Measurements from ENCODE around the gene MDP1.

Gene MDP1

GRCh38 chr14:24240110-24240918 lies 24.4 kb upstream of the MDP1 start:
- TF ChIP-seq POLR2A (IDR thresholded peaks at IDR 0.05; ENCODE audit: low read length) (no peak), GATA1 (IDR thresholded peaks at IDR 0.05; ENCODE audit: low read depth, low read length) (no peak)
- no peak for DNase-seq

DNA sequence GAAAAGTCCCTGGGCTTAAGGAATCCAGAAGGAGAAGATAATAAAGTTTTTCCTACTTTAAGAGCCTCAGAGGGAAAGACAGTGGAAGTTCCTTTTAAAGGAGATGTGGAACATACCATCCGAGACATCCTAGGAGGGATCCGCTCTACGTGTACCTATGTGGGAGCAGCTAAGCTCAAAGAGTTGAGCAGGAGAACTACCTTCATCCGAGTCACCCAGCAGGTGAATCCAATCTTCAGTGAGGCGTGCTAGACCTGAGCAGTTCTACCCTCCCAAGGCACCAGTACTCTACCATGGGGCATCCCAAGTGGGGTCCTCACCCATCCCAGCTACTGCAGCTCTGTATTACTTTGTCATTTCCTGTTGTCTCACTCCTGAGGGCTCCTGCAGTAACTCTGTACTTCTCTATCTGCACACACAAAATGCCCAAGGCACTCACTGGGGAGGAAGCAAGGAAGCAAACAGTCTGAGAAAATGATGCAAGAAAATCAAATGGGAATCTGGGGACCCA lies 22.7 kb upstream of the MDP1 start:
- no peak for DNase-seq
- TF ChIP-seq GATA1 (IDR thresholded peaks at IDR 0.05; ENCODE audit: low read depth, low read length) (no peak), POLR2A (IDR thresholded peaks at IDR 0.05; ENCODE audit: low read length) (no peak)

GRCh38 chr14:24238123-24238522 lies 22.3 kb upstream of the MDP1 start:
- TF ChIP-seq GATA1 (IDR thresholded peaks at IDR 0.05; ENCODE audit: low read depth, low read length): no peak
- no peak for TF ChIP-seq POLR2A (IDR thresholded peaks at IDR 0.05; ENCODE audit: low read length)
- DNase-seq: no peak

DNA sequence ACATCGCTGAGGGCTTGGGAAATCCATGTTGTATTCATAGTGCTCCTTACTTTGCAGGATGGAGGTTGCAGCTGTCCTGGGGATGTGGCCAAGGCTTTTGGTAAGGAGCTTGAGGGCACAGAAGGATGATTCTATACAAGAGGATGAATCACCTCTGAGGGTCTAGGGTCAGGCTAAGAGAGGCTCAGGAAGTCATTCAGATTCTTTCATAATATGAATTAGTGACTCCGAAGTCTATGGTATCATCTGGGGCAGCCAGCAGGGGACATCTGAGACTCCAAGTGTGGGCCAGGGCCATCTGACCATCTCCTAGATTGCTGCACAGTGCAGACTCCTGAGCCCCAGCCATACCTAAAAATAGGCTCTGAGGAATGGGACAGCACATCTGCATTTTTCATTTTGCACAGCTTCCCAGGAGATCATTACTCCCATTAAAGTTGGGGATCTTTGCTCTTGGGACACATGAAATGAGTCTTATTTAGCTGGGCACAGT lies 21.6 kb upstream of the MDP1 start:
- no peak for DNase-seq

GRCh38 chr14:24236689-24237462 lies 21.0 kb upstream of the MDP1 start:
- no peak for TF ChIP-seq POLR2A (IDR thresholded peaks at IDR 0.05; ENCODE audit: low read length)
- TF ChIP-seq GATA1 (IDR thresholded peaks at IDR 0.05; ENCODE audit: low read depth, low read length): no peak

More for the DNA sequence above, 21.6 kb upstream of the MDP1 start:
- TF ChIP-seq POLR2A (IDR thresholded peaks at IDR 0.05; ENCODE audit: low read length) (no peak), GATA1 (IDR thresholded peaks at IDR 0.05; ENCODE audit: low read depth, low read length) (no peak)

DNA sequence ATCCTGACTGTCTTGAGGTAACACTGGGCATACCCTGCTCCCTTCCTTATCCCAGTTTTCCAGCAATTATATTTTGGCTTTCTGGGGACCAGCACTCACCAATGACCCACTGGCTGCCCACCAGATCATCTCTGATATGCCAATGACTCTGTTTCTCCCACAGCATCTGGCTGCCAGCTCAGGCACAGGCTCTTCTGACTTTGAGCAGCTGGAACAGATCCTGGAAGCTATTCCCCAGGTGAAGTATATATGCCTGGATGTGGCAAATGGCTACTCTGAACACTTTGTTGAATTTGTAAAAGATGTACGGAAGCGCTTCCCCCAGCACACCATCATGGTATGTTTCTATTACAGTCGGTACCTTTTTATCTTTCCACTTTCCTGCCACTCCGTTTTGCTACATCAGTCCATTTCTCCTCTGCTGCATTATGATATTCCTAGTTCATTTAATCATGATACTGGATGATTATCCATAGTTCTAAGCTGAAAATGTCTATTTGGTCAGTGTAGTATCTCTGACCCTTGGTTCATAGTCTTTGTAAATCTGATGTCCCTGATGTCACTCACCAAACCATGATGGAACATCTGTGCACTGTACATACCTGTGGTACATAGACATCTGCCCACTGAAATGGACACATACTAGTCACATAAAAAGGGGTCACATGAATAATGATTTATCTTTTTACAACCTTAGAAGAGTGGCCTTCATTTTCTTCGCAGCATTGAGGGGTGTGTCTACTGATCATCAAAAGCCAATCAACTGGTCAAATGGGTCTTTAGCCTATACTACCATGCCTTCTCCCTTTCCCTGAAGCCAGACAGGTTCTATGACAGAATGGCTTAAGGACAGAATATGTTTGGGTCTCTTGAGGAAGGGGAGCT lies 20.2 kb upstream of the MDP1 start:
- no peak for DNase-seq
- no peak for TF ChIP-seq GATA1 (IDR thresholded peaks at IDR 0.05; ENCODE audit: low read depth, low read length)
- no peak for TF ChIP-seq POLR2A (IDR thresholded peaks at IDR 0.05; ENCODE audit: low read length)

More at GRCh38 chr14:24236689-24237462, 21.0 kb upstream of the MDP1 start:
- no peak for DNase-seq

- peak in 1 of 2 experiments; percentile 19 for DNase-seq
- TF ChIP-seq POLR2A (IDR thresholded peaks at IDR 0.05; ENCODE audit: low read length): peak; percentile 16
- no peak for TF ChIP-seq GATA1 (IDR thresholded peaks at IDR 0.05; ENCODE audit: low read depth, low read length)
Measured at GRCh38 chr14:24234095-24235005, 18.5 kb upstream of the MDP1 start.

- TF ChIP-seq GATA1 (IDR thresholded peaks at IDR 0.05; ENCODE audit: low read depth, low read length) (no peak), POLR2A (IDR thresholded peaks at IDR 0.05; ENCODE audit: low read length) (no peak)
- DNase-seq: peak in 1 of 2 experiments; percentile 35
Measured at GRCh38 chr14:24233538-24233866, 17.6 kb upstream of the MDP1 start.

GRCh38 chr14:24232645-24233537 lies 17.0 kb upstream of the MDP1 start, which contains the start of gene GMPR2:
Gene GMPR2 (plus strand): TSS chr14:24232929. CDS start chr14:24233254, 325 bp downstream.
- TF ChIP-seq GATA1 (IDR thresholded peaks at IDR 0.05; ENCODE audit: low read depth, low read length): no peak
- TF ChIP-seq POLR2A (IDR thresholded peaks at IDR 0.05; ENCODE audit: low read length): peak; percentile 46
- DNase-seq: peak in 1 of 2 experiments; percentile 54

- DNase-seq: peak; percentile 89 to 93
- TF ChIP-seq GATA1 (IDR thresholded peaks at IDR 0.05; ENCODE audit: low read depth, low read length) (no peak), POLR2A (IDR thresholded peaks at IDR 0.05; ENCODE audit: low read length) (peak; percentile 59)
Measured at GRCh38 chr14:24232121-24232644, 16.3 kb upstream of the MDP1 start, which contains the start of gene NEDD8. Gene NEDD8 (minus strand): TSS chr14:24232367. CDS start chr14:24232267, 100 bp downstream.

All from erythroblast (primary cell).